ENCODE results near the gene CCDC8.

GRCh38 chr19:46386996-46387712, 26.2 kb downstream of the CCDC8 start:
- no peak for TF ChIP-seq CTCF (IDR thresholded peaks at IDR 0.05; ENCODE audit: extremely low read depth in 1 of 2, insufficient read depth in 1 of 2, low read depth in 1 of 2, low read length in 2 of 2)
- no peak for TF ChIP-seq EZH2 (IDR thresholded peaks at IDR 0.05; ENCODE audit: borderline replicate concordance, low read depth, low read length, severe bottlenecking)
- TF ChIP-seq POLR2A (IDR thresholded peaks at IDR 0.05; ENCODE audit: low read depth, low read length), result no peak
- TF ChIP-seq POLR2AphosphoS5 (IDR thresholded peaks at IDR 0.05; ENCODE audit: insufficient read depth, low read depth, low read length), result no peak
- TF ChIP-seq MYC (IDR thresholded peaks at IDR 0.05; ENCODE audit: low read depth, low read length), result no peak
- no peak for TF ChIP-seq FOS (IDR thresholded peaks at IDR 0.05; ENCODE audit: borderline replicate concordance, insufficient read depth, low read length)
- TF ChIP-seq MAX (IDR thresholded peaks at IDR 0.05; ENCODE audit: insufficient read depth, insufficient read length), result no peak
- TF ChIP-seq JUN (IDR thresholded peaks at IDR 0.05; ENCODE audit: borderline replicate concordance, insufficient read depth, insufficient read length, low read depth), result no peak
- no peak for TF ChIP-seq GATA2 (IDR thresholded peaks at IDR 0.05; ENCODE audit: insufficient read depth, insufficient read length, low read depth, low read length)
